ACHN (cell line): ENCODE data around the gene SLC25A39.
"Not testable (repeated sequence)": the region's sequence is repeated elsewhere in the genome, so short reads cannot be mapped to it uniquely, and the experiment has no call there.

ENCODE experiments used
- DNase-seq: peaks from one replicate; pipeline ENCODE4 v3.0.0-alpha.2; 2015
- in situ Hi-C: cut with HindIII; loops from 2 replicates; pipeline ENCODE4 v1.10.0; 2017; ENCODE audit warnings: low sequenced_read_pairs, low pct_ligation_motif_present, low pct_unique_long_range_greater_than_20kb

SLC25A39 gene

DNA sequence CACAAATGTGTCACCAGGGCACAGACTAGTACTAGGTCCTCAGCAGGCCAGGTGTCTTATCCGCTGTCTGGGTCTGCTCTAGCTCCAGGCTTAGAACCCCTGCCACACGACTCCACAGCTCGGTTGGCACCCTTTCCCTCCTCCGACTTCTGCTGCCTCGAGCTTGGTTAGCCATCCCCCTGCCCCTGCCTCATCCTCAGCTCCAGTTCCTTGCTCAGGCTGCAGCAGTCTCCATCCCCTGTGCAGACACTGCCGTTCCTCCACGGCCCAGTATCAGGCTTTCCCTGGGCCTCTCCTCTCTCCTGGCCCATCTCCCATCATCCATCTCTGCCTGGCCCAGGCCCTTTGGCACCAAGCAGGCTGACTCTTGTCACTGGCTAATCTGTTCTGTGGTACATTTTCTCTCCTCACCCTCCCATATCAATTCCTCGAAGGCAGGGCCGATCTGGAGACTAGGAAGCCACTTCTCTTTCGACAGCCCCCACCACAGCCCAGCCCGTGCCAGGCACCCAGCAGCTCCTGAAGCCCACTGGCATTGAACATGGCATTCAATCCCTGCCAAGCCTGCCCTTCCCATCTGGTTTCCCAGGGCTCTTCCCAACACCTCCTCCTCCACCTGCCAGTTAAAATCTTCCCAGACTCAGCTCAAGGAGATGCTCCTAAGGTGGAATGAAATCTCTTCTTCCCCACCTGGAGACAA is 19.0 kb upstream of the SLC25A39 start:
- in situ Hi-C loops, result no loop called here

DNA sequence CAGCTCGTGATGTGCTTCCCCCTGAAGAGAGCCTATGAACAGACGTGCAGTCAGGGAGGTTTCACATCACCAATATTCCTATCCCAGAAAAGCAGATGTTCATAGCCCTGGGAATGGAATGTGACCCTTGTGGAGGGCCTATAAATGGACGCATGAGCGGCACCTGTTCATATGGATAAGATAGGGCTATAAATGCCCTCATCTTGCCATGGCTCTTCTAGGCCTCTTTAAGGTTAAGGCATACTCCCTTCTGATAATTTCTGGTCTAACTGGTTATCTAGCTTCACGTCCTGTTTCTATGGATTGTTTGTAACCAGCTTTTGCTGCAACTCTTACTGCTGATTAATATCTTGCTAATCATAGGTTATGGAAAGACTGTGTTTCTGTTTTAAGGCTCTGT is 15.9 kb upstream of the SLC25A39 start:
- in situ Hi-C loops, DNase-seq: not testable (repeated sequence)

More for the DNA sequence above, 19.0 kb upstream of the SLC25A39 start:
- DNase-seq, result no peak

DNA sequence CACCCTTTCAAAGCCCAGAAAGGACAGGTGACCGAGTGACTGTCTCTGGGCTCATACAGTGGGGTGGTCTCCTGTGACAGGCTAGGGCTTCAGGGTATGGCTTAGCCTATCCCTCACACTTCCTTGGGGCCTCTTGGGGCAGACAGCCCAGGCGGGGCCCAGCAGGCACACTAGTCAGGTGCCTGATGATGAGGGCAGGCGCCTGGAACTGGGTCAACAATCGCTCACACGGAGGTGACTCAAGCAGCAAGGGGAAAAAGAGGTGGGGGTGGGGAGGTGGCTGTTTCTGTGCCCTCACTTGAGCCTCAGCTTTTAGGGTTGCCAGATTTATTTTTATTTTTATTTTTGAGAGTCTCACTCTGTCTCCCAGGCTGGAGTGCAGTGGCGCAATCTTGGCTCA is 14.1 kb upstream of the SLC25A39 start:
- in situ Hi-C loops, result no loop called here
- DNase-seq, result peak; percentile 44

DNA sequence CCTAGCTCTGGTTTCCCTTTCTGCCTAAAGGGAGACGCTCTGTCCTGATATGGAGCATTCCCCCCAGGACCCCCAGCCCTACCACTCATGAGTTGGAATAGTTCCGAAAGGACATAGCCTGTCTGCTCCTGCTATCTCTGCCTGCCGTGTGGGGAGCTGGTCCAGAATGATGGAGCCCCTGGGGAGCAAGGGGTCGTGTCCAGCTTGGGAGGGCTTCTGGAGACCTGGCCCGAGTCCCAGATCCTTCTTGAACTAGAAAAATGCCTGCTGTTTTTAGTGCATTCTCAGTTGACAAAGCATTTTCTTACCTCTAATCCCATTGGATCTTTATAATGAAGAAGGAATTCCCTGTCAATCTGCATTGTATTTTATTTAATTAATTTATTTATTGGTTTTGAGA is 11.3 kb upstream of the SLC25A39 start:
- in situ Hi-C loops, result no loop called here
- DNase-seq, result no peak

DNA sequence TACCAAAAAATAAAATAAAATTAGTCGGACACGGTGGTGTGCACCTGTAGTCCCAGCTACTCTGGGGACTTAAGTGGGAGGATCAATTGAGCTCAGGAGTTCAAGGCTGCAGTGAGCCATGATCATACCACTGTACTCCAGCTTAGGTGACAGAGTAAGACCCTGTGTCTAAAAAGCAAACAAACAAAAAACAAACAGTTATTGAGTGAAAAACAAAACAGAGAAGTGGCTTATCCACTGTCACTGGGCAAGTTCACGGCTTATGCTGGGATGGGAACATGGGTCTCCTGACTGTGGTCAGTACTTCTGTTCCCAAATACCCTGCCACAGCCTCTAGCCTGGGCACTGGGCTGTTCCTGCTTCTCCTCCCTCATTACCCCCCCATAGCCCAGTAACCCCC is 10.9 kb upstream of the SLC25A39 start:
- in situ Hi-C loops, result no loop called here
- DNase-seq, result no peak

DNA sequence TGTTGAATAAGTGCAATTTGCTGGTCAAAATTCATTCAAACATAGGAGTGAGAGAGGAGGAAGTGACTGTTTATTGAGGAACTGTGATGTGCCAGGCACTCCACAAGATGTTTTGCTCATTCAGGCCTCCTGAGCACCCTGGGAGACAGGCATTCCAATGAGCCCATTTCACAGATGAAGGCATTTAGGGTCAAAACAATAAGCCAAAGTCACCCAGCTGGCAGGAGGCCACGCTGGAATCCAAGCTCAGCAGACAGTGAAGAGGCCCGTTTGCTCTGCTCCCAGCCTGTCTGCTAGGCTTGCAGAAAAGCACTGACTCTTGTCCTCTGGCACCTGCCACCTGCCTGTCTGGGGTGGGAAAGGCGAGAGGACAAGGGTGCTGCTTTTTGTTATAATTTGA is 10.1 kb upstream of the SLC25A39 start:
- no peak for DNase-seq
- in situ Hi-C loops, result no loop called here

DNA sequence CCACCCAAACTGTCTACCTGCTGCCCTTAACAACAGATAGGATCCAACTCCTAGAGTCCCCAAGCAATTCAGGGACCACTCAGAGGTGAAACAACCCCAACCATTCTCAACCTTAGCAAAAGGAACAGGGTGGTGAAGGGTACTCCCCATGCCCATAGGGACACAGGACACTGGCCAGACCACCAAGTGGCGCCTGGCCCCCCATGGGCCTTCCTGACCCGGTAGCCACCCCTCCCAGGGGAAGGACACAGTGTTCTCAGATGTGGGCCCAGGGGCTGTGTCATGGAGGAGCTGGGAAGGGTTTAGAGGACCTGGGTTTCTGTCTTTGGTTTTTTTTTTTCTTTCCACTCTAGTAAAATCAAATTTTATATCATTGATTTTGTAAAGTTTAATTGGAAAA is 9.7 kb upstream of the SLC25A39 start:
- no peak for DNase-seq
- in situ Hi-C loops, result no loop called here

DNA sequence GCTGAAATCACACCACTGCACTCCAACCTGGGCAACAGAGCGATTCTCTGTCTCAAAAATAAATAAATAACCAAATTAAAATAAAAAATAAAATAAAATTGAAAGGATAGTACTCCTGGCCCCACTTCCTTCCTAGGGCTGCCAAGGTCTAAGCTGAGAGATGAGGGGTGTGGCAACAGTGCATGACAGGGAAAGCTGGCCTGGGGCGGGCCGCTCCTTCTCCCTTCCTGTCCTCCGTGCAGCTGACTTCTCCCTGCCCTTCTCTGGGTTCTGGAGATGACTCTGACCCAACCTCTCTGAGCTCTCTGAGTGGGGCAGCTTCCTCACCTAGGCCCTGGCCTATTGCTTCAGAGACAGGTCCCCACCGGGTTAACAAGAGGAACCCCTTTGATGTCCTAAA is 8.7 kb upstream of the SLC25A39 start:
- in situ Hi-C loops, result no loop called here
- no peak for DNase-seq

DNA sequence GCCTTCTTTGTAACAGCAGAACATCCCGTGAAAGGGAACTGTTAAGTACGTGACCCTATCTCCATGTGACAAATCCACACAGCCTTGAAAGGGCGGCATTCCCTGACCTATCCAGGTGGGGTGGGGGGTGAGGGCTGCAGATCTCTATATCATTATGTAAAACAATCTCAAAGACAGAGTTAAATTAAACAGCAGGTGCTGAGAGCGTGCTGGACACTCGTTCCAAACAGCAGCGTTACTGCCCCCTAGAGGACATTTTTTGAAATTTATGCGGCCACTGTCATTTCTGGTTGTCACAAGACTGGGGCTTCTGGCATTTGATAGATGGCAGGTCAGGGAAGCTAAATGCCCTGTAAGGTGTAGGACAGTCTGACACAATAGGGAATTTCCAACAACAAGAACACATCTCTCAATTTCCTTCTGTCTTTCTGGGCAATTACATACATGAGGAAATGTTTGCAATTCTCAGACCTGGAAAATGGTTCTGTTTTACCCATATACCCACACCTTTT is 6.7 kb upstream of the SLC25A39 start:
- in situ Hi-C loops, result no loop called here
- DNase-seq, result peak; percentile 77

DNA sequence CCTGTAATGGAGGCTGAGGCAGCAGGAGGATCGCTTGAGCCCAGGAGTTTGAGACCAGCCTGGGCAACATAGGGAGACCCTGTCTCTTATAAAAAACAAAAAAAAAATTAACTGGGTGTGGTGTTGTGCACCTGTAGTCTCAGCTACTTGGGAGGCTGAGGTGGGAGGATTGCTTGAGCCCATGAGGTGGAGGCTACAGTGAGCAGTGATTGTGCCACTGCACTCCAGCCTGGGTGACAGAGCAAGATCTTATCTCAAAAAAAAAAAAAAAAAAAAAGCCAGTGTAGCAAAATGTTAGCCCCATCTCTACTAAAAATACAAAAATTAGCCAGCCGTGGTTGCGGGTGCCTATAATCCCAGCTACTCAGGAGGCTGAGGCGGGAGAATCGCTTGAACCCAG is 5.6 kb upstream of the SLC25A39 start:
- in situ Hi-C loops, DNase-seq: not testable (repeated sequence)

DNA sequence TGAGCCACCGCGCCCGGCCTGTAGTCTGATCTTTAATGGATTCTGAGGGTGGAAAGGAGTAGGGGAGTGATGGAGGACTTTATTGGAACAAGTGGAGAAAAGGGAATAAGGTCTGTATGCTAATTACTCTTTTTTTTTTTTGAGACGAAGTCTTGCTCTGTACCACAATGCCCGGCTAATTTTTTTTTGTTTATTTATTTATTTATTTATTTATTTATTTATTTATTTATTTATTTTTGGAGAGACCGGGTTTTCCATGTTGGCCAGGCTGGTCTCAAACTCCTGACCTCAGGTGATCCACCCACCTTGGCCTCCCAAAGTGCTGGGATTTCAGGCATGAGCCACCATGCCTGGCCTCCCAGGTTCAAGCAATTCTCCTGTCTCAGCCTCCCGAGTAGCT is 4.9 kb upstream of the SLC25A39 start:
- in situ Hi-C loops, result loop anchor here (10.0 kb wide), 1 partner anchor 125 kb away; no protein-coding TSS in a partner anchor
- not testable (repeated sequence) for DNase-seq

DNA sequence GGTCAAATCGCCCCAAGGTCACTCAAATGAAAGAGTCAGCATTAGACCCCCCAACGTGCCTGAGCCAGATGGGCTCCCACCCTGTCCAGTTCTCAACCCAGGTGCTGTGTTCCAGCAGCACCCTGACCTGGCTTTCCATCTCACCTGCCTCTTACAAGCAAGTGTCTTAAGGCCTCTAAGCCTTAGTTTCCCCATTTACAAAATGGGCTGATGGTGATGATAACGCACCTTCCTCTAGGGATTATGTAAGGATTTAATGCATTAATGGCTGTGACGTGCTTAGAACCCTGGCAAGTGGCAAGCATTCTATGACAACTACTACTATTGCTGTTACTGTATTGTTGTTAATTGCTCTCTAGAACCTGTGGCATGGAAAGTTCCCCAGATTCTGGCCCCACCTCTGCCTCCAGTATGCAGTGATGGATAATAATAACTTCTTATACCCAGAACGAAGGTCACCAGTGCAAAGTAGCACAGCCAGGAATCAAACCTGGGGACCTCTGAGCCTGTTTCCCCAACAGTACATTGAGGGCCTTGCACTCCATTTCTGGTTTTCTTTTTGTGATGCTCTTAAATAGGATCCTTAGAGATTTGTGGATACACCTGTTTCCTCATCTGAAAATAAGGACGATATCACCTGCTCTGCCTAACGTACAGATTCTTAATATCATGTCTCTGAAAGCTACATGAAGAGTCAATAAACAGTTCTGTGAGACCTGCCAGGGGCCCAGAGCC is 3.3 kb upstream of the SLC25A39 start:
- in situ Hi-C loops, result loop anchor here (10.0 kb wide), 1 partner anchor 123 kb away; no protein-coding TSS in a partner anchor
- DNase-seq, result no peak

DNA sequence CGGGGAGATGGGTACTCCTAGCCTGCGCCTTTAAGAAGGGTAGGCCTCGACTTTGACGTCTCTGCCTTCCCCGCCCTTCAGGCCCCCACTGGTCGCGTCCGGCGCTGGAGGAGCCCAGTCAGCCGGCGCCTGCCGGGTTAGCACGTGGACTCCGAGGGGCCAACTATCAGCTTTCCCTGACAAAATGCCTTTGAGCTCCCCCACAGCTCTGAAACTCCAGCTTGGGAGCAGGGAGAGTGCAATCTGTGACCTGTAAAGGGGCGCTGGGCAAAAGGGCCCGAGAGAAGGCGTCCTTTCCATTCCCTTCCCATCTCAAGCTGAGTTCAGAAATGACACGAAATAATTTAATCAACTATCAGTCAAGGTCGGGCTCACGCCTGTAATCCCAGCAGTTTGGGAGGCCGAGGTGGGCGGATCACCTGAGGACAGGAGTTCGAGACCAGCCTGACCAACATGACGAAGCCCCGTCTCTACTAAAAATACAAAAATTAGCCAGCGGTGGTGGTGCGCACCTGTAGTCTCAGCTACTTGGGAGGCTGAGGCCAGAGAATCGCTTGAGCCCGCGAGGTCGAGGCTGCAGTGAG is 2.3 kb upstream of the SLC25A39 start:
- DNase-seq, result peak; percentile 99
- in situ Hi-C loops, result loop anchor here (10.0 kb wide), 1 partner anchor 122 kb away; no protein-coding TSS in a partner anchor

DNA sequence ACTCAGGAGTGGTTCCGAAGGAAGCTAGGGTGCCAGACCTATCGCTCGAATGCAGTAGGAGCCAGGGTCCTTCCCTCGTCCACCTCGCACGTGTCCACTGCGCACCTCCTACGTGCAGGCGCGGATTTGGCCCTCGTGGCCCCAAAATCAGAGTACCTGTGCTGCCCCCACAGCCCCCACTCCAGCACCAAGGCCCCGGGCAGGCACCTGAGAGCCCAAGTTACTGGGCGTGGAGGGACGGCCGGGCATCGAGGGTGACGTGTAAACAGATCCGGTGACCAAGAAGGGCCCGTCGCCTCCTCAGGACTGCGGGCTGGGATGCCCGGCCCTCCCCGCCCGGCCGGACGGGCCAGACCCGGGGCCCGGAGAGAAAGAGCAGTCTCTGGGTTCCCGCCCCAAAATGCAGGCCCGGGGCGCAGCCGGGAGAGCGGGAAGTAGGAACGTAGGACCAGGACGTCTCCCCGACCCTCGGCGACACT is 492 bp downstream of the SLC25A39 start:
- peak; percentile 36 for DNase-seq
- in situ Hi-C loops, result loop anchor here (10.0 kb wide), 1 partner anchor 119 kb away; no protein-coding TSS in a partner anchor

DNA sequence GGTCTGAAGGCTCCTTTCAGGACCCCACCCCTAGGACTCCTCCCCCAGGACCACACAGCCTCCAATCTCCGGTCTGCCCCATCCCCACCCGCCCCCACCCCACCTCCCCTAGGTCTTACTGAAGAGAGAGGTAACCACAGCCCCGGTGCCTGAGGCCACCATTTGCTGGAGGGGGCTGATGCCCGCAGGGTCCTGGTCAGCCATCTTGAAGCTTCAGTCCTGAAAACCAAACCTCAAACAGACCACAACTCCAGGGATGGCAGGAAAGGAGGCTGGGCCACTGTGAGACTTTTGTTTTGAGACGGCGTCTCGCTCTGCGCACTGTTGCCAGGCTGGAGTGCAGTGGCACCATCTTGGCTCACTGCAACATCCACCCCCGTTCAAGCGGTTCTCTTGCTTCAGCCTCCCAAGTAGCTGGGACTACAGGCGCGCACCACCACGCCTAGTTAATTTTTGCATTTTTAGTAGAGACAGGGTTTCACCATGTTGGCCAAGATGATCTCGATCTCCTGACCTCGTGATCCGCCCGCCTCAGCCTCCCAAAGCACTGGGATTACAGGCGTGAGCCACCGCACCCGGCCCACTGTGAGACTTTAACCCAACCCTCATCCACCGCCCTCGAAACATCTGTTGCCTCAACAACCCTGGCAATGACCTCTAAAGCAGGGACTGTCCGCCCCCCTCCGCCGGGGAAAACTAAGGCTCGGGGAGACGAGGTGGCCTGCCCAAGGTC is 1.1 kb downstream of the SLC25A39 start:
- no peak for DNase-seq
- in situ Hi-C loops, result loop anchor here (10.0 kb wide), 1 partner anchor 119 kb away; no protein-coding TSS in a partner anchor

DNA sequence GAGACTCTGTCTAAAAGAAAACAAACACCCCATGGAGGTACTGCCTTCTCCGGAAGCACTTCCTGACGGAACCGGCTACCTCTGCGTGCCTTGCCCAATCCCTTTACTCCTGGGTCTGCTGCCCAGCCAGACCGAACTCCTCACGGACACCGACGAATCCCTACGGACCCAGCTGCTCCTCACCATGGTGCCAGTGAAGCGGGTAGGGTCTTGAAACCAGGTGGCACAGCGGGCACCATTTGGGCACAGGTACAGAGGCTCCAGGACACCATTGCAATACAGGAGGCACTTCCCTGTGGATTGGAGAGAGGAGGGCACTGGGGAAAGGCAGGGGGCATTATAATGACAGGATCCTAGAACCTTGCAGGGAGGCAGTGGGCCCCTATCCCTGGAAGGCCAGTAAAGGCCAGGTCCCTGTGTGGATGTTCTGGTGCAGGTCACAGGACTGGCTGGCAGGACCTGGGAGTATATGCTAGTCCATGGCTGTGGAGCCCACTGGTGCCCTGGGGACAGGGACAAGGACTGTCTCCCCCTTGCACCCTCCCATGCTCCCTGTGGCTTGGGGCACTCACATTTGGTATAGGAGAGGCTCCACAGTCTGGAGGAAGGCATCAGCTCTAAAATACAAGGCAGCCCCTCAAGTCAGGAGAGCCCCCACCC is 2.3 kb downstream of the SLC25A39 start:
- in situ Hi-C loops, result loop anchor here (10.0 kb wide), 1 partner anchor 118 kb away; no protein-coding TSS in a partner anchor
- no peak for DNase-seq

DNA sequence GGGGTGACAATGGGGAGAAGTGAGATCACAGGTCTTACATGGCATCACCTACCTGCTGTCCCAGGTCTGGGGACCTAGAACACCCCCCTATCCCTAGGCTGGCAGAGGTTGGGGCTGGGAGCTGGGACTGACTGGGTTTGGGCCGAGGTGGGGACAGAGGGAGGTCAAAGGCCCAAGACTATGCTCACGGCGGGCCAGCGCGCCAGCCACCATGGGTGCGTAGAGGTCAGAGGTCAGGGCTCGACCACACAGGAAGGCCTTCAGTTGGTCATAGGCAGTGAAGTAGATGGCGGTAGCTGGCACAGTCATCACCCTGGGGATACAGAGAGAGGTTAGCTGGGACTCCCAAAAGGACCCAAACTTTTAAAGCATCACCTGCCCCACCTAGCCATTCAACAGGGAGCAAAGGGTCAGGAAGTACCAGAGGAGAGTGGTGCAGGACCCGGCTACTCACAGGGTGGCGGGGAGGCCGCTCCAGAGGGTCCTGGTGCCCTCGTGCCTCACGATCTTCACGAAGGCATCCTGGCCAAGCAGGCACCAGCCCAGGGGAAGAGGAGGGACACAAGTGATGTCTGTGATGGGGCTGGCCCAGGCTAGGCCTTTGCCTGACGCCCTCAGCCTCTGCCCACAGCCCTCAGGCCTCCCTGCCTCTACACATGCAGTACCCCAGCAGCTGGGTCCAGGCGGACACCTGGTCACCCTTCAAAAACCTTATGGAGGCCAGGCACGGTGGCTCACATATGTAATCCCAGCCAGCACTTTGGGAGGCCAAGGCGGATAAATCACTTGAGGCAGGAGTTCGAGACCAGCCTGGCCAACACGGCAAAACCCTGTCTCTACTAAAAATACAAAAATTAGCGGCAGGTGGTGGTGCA is 3.1 kb downstream of the SLC25A39 start:
- no peak for DNase-seq
- in situ Hi-C loops, result loop anchor here (10.0 kb wide), 1 partner anchor 117 kb away; no protein-coding TSS in a partner anchor
